ENCODE measurements around the gene MYO1E. TPM values are rescaled to one million over a fixed set of nuclear protein-coding genes. Genes with fewer than 3 reads are reported as not detected.

Gene MYO1E
- total and polyA plus RNA-seq, 2 of the 8 experiments (the other 6 are each of a cell fraction or from before 2014, with no cell fraction given): 19.6 to 142 TPM

DNA sequence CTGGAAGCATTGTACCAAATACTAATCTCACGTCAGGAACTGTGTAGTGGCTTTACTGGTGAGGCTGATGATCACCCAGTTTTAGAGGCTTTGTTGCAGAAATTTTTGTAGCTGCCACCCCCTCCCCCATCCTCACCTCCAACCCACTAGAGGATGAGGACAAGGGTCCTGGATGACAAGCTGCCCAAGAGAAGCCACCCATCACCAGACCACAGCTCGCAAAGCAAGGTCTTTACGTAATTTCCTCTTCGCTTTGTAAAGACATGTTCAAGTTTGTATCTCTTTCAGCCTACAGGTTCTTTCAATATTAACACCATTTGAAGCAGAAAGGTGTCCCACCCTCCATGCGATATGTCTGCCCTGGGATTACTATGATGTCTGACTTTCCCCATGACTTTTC, 91.8 kb downstream of the MYO1E start:
- Histone ChIP-seq H2BK15ac (ENCODE audit: low read length) (no peak overlapping the region), H2BK12ac (ENCODE audit: low read depth, low read length) (no peak overlapping the region), H2BK120ac (replicated peaks; ENCODE audit: low read depth, low read length) (no peak overlapping the region), H3K79me1 (ENCODE audit: low read depth, low read length) (peaks cover 3% of the 10 kb centered on the region), H2AFZ (ENCODE audit: low read length) (no peak overlapping the region), H4K8ac (ENCODE audit: extremely low read depth, insufficient read depth, low read length) (no peak overlapping the region), H3K27ac (ENCODE audit: low read depth, low read length) (no peak overlapping the region), H3K14ac (ENCODE audit: insufficient read length) (no peak overlapping the region), H3K4me1 (replicated peaks in 1 of 4; ENCODE audit: control insufficient read depth in 3 of 4, insufficient read depth in 4 of 4, low read length in 3 of 4) (peaks cover 0 to 6% (median 4%) of the 10 kb centered on the region in 4 experiments; a peak in 3 of 7 replicates), H2BK20ac (ENCODE audit: low read length) (no peak overlapping the region), H3K4ac (replicated peaks; ENCODE audit: insufficient read length, low read depth, low read length) (no peak overlapping the region), H3K56ac (replicated peaks; ENCODE audit: insufficient read length, low read depth, low read length) (no peak overlapping the region), H3K9ac (replicated peaks in 1 of 4; ENCODE audit: extremely low read depth in 1 of 4, low read depth in 3 of 4, low read length in 3 of 4) (no peak overlapping the region), H4K5ac (ENCODE audit: insufficient read length, low read depth, low read length) (no peak overlapping the region), H3K18ac (ENCODE audit: extremely low read depth, low read length) (no peak overlapping the region), H3K4me2 (ENCODE audit: insufficient read depth in 1 of 2, low read depth in 2 of 2, low read length in 2 of 2) (no peak overlapping the region), H4K20me1 (replicated peaks in 1 of 2; ENCODE audit: control insufficient read depth in 1 of 2, insufficient read depth in 2 of 2, low read length in 2 of 2) (peaks cover 1 to 3% of the 10 kb centered on the region in 2 experiments), H3K36me3 (ENCODE audit: control insufficient read depth in 2 of 4, insufficient read depth in 4 of 4, low read length in 3 of 4) (no peaks in the 10 kb centered on the region), H3K23me2 (ENCODE audit: low read depth, low read length) (no peaks in the 10 kb centered on the region), H3K9me3 (ENCODE audit: insufficient read depth in 2 of 2, low read depth in 1 of 2, low read length in 1 of 2) (no peaks in the 10 kb centered on the region), H3K79me2 (ENCODE audit: control insufficient read depth in 1 of 2, insufficient read depth in 2 of 2, low read length in 2 of 2) (peaks cover 9 to 31% of the 10 kb centered on the region in 2 experiments; a peak in 2 of 4 replicates), H2AK5ac (ENCODE audit: low read depth, low read length) (no peak overlapping the region; the same call in 1 of the 2 replicates), H4K91ac (replicated peaks; ENCODE audit: insufficient read length, low read length) (no peak overlapping the region), H3K4me3 (ENCODE audit: extremely low read depth in 1 of 4, insufficient read depth in 2 of 4, low read depth in 3 of 4, low read length in 4 of 4) (no peak overlapping the region), H3K23ac (ENCODE audit: insufficient read length) (no peak overlapping the region), H2BK5ac (ENCODE audit: low read depth, low read length) (no peak overlapping the region), H3K27me3 (replicated peaks in 1 of 4; ENCODE audit: control insufficient read depth in 3 of 4, extremely low read depth in 1 of 4, insufficient read depth in 3 of 4, low read length in 3 of 4) (no peaks in the 10 kb centered on the region)
- 94% methylated on average over 5 of the region's 5 CpGs; no CpG with 5 or more reads in 1 of the 2 experiments for WGBS, 2 experiments (ENCODE audit: extremely low coverage in 1 of 2, insufficient coverage in 1 of 2, insufficient read length in 1 of 2, insufficient replicate concordance in 2 of 2, low coverage in 1 of 2, low lambda C conversion rate in 2 of 2, missing lambda C conversion rate in 1 of 2)
- POLR2A ChIA-PET (ENCODE audit: partially characterized antibody): interaction anchor here (2.1 kb wide), 1 partner anchor 73 kb away, joined by 6 read pairs; no protein-coding TSS in a partner anchor
- FAIRE-seq (no peak), DNase-seq (ENCODE audit: low read depth in 1 of 2, low spot score in 2 of 2) (no peak)
- CTCF ChIA-PET (ENCODE audit: partially characterized antibody): interaction anchor here (0.9 kb wide), 1 partner anchor 80 kb away, joined by 3 read pairs; no protein-coding TSS in a partner anchor
- TF ChIP-seq SP2 (IDR thresholded peaks at IDR 0.05; ENCODE audit: low read length): no peak
- no peak for TF ChIP-seq PHF8 (conservative IDR thresholded peaks at IDR 0.05; ENCODE audit: low read depth, low read length)
- TF ChIP-seq ZNF274 (IDR thresholded peaks at IDR 0.05; ENCODE audit: borderline replicate concordance, extremely low read depth, low read length): no peak
- TF ChIP-seq, protein P1, sequence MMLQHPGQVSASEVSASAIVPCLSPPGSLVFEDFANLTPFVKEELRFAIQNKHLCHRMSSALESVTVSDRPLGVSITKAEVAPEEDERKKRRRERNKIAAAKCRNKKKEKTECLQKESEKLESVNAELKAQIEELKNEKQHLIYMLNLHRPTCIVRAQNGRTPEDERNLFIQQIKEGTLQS (IDR thresholded peaks at IDR 0.05; ENCODE audit: insufficient read depth, low read depth, low read length): no peak
- TF ChIP-seq KDM4A (IDR thresholded peaks at IDR 0.05; ENCODE audit: low read depth, low read length, severe bottlenecking): no peak
- TF ChIP-seq EP300 (IDR thresholded peaks at IDR 0.05; ENCODE audit: borderline replicate concordance in 1 of 2, low read depth in 2 of 2, low read length in 2 of 2): no peak
- TF ChIP-seq HDAC6 (IDR thresholded peaks at IDR 0.05; ENCODE audit: low read depth, low read length): no peak
- no peak for TF ChIP-seq NRF1 (IDR thresholded peaks at IDR 0.05; ENCODE audit: low read depth, low read length)
- no peak for TF ChIP-seq CHD1 (IDR thresholded peaks at IDR 0.05; ENCODE audit: low read depth, low read length)
- no peak for TF ChIP-seq TCF12 (IDR thresholded peaks at IDR 0.05; ENCODE audit: low read depth, low read length)
